ENCODE results near the gene SUGCT.

- TF ChIP-seq CTCF (IDR thresholded peaks at IDR 0.05 in 8 of 11, conservative IDR thresholded peaks at IDR 0.05 in 3 of 11) (no peak), POLR2AphosphoS5 (IDR thresholded peaks at IDR 0.05) (no peak)
Observed at GRCh38 chr7:40796723-40797122, 661.9 kb downstream of the SUGCT start.
